Neural cell (in vitro differentiated cells): ENCODE results near the gene CBY1. TPM values are rescaled to one million over a fixed set of nuclear protein-coding genes. Genes with fewer than 3 reads are reported as not detected.

Experiments
- H2AFZ ChIP-seq: fragments of 200-600, 300-800 bp; sonication (generic), shearing (Covaris generic); 2 replicates; pipeline ENCODE4 v1.6.0; 2014; ENCODE audit warnings: low read depth, mild to moderate bottlenecking, antibody characterized with exemption, low read length, moderate library complexity
- H3F3A ChIP-seq: fragments of 200-600 bp; shearing (Covaris generic); 2 replicates; pipeline ENCODE4 v1.6.1; 2016; ENCODE audit warnings: mild to moderate bottlenecking, moderate library complexity, mixed read lengths, antibody characterized with exemption, low read length; ENCODE audit not compliant: insufficient read depth, poor library complexity, severe bottlenecking
- H3K27ac ChIP-seq: fragments of 200-600, 300-800 bp; sonication (generic), shearing (Covaris generic); 2 replicates; pipeline ENCODE4 v1.5.1; 2014; ENCODE audit warnings: mild to moderate bottlenecking, low read length, moderate library complexity
- H3K27me3 ChIP-seq: fragments of 300-800, 200-600 bp; sonication (generic), shearing (Covaris generic); 2 replicates; pipeline ENCODE4 v1.6.0; 2014; ENCODE audit warnings: mild to moderate bottlenecking, low read depth, low read length, moderate library complexity; ENCODE audit not compliant: insufficient read depth
- H3K36me3 ChIP-seq: fragments of 300-800, 200-600 bp; sonication (generic), shearing (Covaris generic); 2 replicates; pipeline ENCODE4 v1.5.1; 2014; ENCODE audit warnings: mild to moderate bottlenecking, antibody characterized with exemption, low read length, moderate library complexity; ENCODE audit not compliant: insufficient read depth
- H3K4me2 ChIP-seq: fragments of 300-800, 200-600 bp; sonication (generic), shearing (Covaris generic); 2 replicates; pipeline ENCODE4 v1.6.0; 2014; ENCODE audit warnings: mild to moderate bottlenecking, low read length
- H3K4me3 ChIP-seq: fragments of 300-800, 200-600 bp; sonication (generic), shearing (Covaris generic); 2 replicates; pipeline ENCODE4 v1.5.1; 2014; ENCODE audit warnings: mild to moderate bottlenecking, low read length, moderate library complexity
- H3K79me2 ChIP-seq: fragments of 200-600 bp; shearing (Covaris generic); replicated peaks from 2 replicates; pipeline ENCODE4 v1.6.0; 2014; ENCODE audit warnings: mild to moderate bottlenecking, low read length, moderate library complexity; ENCODE audit not compliant: insufficient read depth
- H3K9ac ChIP-seq: fragments of 300-800, 200-600 bp; sonication (generic), shearing (Covaris generic); 2 replicates; pipeline ENCODE4 v1.6.1; 2016; ENCODE audit warnings: mild to moderate bottlenecking, low read length, mixed read lengths
- H3K9me2 ChIP-seq: fragments of 200-600 bp; shearing (Covaris generic); 2 replicates; pipeline ENCODE4 v1.6.1; 2016; ENCODE audit warnings: mild to moderate bottlenecking, low read length, mixed read lengths; ENCODE audit not compliant: insufficient read depth
- H3K9me3 ChIP-seq: fragments of 200-600, 300-800 bp; sonication (generic), shearing (Covaris generic); 2 replicates; pipeline ENCODE4 v1.6.1; 2016; ENCODE audit warnings: mild to moderate bottlenecking, mixed run types, low read length, moderate library complexity, mixed read lengths
- H4K20me1 ChIP-seq: fragments of 200-600 bp; shearing (Covaris generic); 2 replicates; pipeline ENCODE4 v1.6.1; 2016; ENCODE audit warnings: mild to moderate bottlenecking, mixed run types; ENCODE audit not compliant: insufficient read depth
- EP300 ChIP-seq: fragments of 450-650 bp; conservative IDR thresholded peaks from 2 replicates; pipeline ENCODE4 v1.6.1; 2014; ENCODE audit warnings: antibody characterized with exemption, mild to moderate bottlenecking, moderate library complexity; ENCODE audit not compliant: poor library complexity, severe bottlenecking
- TAF1 ChIP-seq: IDR thresholded peaks from 2 replicates; pipeline ENCODE4 v1.6.1; 2012; ENCODE audit warnings: low read depth
- polyA plus RNA-seq: library from polyadenylated mRNA; depleted of rRNA; stranded (reverse); fragments of >200 nt; gene quantifications from 2 replicates; pipeline ENCODE4 v1.2.3, GENCODE V29; 2014

The CBY1 gene
- polyA plus RNA-seq, 1 donor from 2014 or later: 51.4 TPM

DNA sequence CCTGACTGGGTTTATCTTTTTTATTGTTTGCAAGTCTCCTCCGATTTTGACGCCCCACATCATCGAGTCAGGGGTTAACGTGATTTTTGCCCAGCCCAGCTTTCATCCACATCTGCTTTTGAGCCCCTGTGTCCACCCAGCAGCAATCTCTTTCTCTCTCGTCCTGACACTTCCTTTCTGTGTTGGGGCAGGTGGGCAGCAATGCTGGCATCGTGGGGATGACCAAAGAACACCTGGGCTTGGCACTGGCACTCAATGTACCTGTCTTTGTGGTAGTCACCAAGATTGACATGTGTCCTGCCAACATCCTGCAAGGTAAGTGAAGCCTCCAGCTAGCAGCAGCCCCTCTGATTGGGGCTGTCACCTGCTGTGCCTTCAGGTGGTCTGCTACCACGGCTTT, 65.1 kb downstream of the CBY1 start:
- no peak overlapping the region for H2AFZ ChIP-seq
- H3K36me3 ChIP-seq: no peaks in the 10 kb centered on the region

More for the DNA sequence above, 65.1 kb downstream of the CBY1 start:
- Histone ChIP-seq H3K9me2 (no peaks in the 10 kb centered on the region), H3K4me2 (no peak overlapping the region), H3K27me3 (no peaks in the 10 kb centered on the region), H3F3A (no peaks in the 10 kb centered on the region), H3K4me3 (no peak overlapping the region), H3K27ac (no peak overlapping the region), H3K9me3 (no peaks in the 10 kb centered on the region), H3K9ac (no peak overlapping the region), H3K79me2 (no peaks in the 10 kb centered on the region), H4K20me1 (no peaks in the 10 kb centered on the region)
- TF ChIP-seq TAF1 (no peak), EP300 (no peak)

Other genes with a start within 250 kb of the CBY1 start
- gene KCNJ4, start 201.4 kb upstream of the CBY1 start, polyA plus RNA-seq: 1.4 and 1.7 TPM in 2 replicates
- gene KDELR3, start 188.5 kb upstream of the CBY1 start, polyA plus RNA-seq: not detected in 2 replicates
- 996 and 1,226 TPM in 2 replicates for gene DDX17, start 150.3 kb upstream of the CBY1 start, polyA plus RNA-seq
- gene DMC1, start 86.5 kb upstream of the CBY1 start, polyA plus RNA-seq: 0.14 TPM in 1 of 2 replicates, not detected in the other
- 14.0 and 16.9 TPM in 2 replicates for gene FAM227A, start 246 bp upstream of the CBY1 start, polyA plus RNA-seq
- 79.1 and 112 TPM in 2 replicates for gene TOMM22, start 25.3 kb downstream of the CBY1 start, polyA plus RNA-seq
- gene JOSD1, start 44.3 kb downstream of the CBY1 start, polyA plus RNA-seq: 63.5 and 71.3 TPM in 2 replicates
- gene GTPBP1, start 49.3 kb downstream of the CBY1 start, polyA plus RNA-seq: 31.9 TPM in 2 replicates
- gene SUN2, start 99.4 kb downstream of the CBY1 start, polyA plus RNA-seq: 156 and 172 TPM in 2 replicates
- gene DNAL4, start 137.5 kb downstream of the CBY1 start, polyA plus RNA-seq: 94.4 and 95.0 TPM in 2 replicates
- 17.0 and 19.3 TPM in 2 replicates for gene NPTXR, start 187.4 kb downstream of the CBY1 start, polyA plus RNA-seq
- 13.0 and 16.3 TPM in 2 replicates for gene CBX6, start 215.6 kb downstream of the CBY1 start, polyA plus RNA-seq